Stomach (tissue), 4 donors: ENCODE data around the gene OPCML.

Source experiments
- CTCF ChIP-seq, 7 experiments: fragments of 450-650 bp in 4 of 7; fragments of 200-600 bp in 3 of 7; sonication (generic) in 3 of 7; IDR thresholded peaks; one replicate each; pipeline ENCODE4 v1.5.1; 2016 to 2019; ENCODE audit warnings: antibody characterized with exemption in 7 of 7, control low read depth in 2 of 7, mild to moderate bottlenecking in 1 of 7
- EP300 ChIP-seq: sonication (generic); formaldehyde crosslinking; IDR thresholded peaks from one replicate; pipeline ENCODE4 v1.6.1; 2017; ENCODE audit warnings: antibody characterized with exemption
- POLR2A ChIP-seq, 4 donors: fragments of 450-650 bp; IDR thresholded peaks; one replicate each; pipeline ENCODE4 v1.6.1; 2016; ENCODE audit warnings: antibody characterized with exemption in 4 of 4, control low read depth in 2 of 4, mild to moderate bottlenecking in 1 of 4, moderate library complexity in 1 of 4
- POLR2AphosphoS5 ChIP-seq, 3 donors: sonication (generic); formaldehyde crosslinking; IDR thresholded peaks; one replicate each; pipeline ENCODE4 v1.6.1; 2016; ENCODE audit warnings: antibody characterized with exemption in 3 of 3

GRCh38 chr11:132792341-132793140, 739.8 kb downstream of the OPCML start:
- TF ChIP-seq CTCF (IDR thresholded peaks at IDR 0.05) (no peak), POLR2AphosphoS5 (IDR thresholded peaks at IDR 0.05) (no peak), POLR2A (IDR thresholded peaks at IDR 0.05) (no peak), EP300 (no peak)
